Heart left ventricle (tissue), 13 donors: ENCODE data around the gene USP17L13.
"Not testable (repeated sequence)": the region's sequence is repeated elsewhere in the genome, so short reads cannot be mapped to it uniquely, and the experiment has no call there.

ENCODE experiments used
- POLR2A ChIP-seq, 2 donors: fragments of 450-650 bp; IDR thresholded peaks; one replicate each; pipeline ENCODE4 v1.6.1; 2017; ENCODE audit warnings: antibody characterized with exemption in 2 of 2, mild to moderate bottlenecking in 2 of 2, moderate library complexity in 2 of 2
- TF ChIP-seq, protein P1 (sequence below), 12 donors: fragments of 200-600 bp; sonication (generic) in 4 of 12; IDR thresholded peaks; one replicate each; pipeline versions ENCODE4 v1.5.0 to v1.8.0; 2018 to 2022; ENCODE audit warnings: antibody characterized with exemption in 12 of 12, mild to moderate bottlenecking in 5 of 12
- donor health status: ischemic (EF 13 %, LVEDD 7.1; RV severe dilation, severe dysfunction).
- donor health status: DM: no; HTN: yes; CAD: no.
- donor health status: DM: no; HTN: no; CAD: no.
- donor health status: ischemic (EF 25% LVEDD 6.9; RV normal size, moderate dysfunction).
- donor health status: ischemic (EF 25% LVEDD 5.7; RV mildly dilated, moderate dysfunction).
- donor health status: ischemic (EF 35%, LVEDD 5.7; RV mildly dilated, moderate dysfunction).
- donor health status: nonischemic (EF 11% LVEDD 7.7; RV severe dilation, severe dysfunction).
- donor health status: DM: yes; HTN: yes; CAD: no.
- donor health status: PGD.
- donor health status: ischemic (EF 29% LVEDD 5.4; RV normal size, mild dysfunction).
- donor health status: nonischemic (EF 23%, LVEDD 6.1; RV moderate dilation, normal function).

DNA sequence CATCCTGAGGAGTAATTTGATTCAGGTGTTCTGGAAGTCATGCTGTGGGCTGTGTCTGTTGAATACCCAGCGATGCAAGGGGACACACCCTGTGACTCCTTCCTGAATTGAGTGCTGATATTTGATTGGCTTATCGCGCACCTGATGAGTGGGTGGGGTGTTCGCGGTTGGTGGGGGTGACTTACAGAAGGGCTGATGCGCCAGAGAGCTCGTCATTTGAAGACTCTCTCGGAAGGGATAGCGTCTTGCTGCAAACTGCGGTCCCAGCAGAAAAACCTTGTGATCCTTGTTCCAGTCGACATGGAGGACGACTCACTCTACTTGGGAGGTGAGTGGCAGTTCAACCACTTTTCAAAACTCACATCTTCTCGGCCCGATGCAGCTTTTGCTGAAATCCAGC is 9.6 kb upstream of the USP17L13 start, which contains the start of gene USP17L11:
- TF ChIP-seq, protein P1, sequence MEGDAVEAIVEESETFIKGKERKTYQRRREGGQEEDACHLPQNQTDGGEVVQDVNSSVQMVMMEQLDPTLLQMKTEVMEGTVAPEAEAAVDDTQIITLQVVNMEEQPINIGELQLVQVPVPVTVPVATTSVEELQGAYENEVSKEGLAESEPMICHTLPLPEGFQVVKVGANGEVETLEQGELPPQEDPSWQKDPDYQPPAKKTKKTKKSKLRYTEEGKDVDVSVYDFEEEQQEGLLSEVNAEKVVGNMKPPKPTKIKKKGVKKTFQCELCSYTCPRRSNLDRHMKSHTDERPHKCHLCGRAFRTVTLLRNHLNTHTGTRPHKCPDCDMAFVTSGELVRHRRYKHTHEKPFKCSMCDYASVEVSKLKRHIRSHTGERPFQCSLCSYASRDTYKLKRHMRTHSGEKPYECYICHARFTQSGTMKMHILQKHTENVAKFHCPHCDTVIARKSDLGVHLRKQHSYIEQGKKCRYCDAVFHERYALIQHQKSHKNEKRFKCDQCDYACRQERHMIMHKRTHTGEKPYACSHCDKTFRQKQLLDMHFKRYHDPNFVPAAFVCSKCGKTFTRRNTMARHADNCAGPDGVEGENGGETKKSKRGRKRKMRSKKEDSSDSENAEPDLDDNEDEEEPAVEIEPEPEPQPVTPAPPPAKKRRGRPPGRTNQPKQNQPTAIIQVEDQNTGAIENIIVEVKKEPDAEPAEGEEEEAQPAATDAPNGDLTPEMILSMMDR (IDR thresholded peaks at IDR 0.05) = not testable (repeated sequence)
- TF ChIP-seq POLR2A (IDR thresholded peaks at IDR 0.05) = not testable (repeated sequence)
